Body of pancreas (tissue), 4 donors: Measurements from ENCODE around the gene MED27. TPM values are rescaled to one million over a fixed set of nuclear protein-coding genes. Genes with fewer than 3 reads are reported as not detected.

ENCODE experiments used
- ATAC-seq: fragments of 150-250 bp; one replicate; pipeline ENCODE4 v1.9.1; 2016
- DNase-seq, 4 donors: peaks; one replicate each; pipeline ENCODE4 v3.0.0-alpha.2; 2019
- H3K27ac ChIP-seq, 4 donors: fragments of 200-600 bp; sonication (generic); 1 replicate in 3 of 4; 2 replicates in 1 of 4; pipeline versions ENCODE4 v1.5.1 to v1.6.1; 2016 to 2019; ENCODE audit warnings: mild to moderate bottlenecking in 1 of 4, mixed read lengths in 1 of 4, moderate library complexity in 1 of 4
- H3K27me3 ChIP-seq, 2 donors: fragments of 200-600 bp; sonication (generic); one replicate each; pipeline ENCODE4 v1.6.0; 2016; ENCODE audit warnings: mild to moderate bottlenecking in 1 of 2
- H3K36me3 ChIP-seq, 2 donors: fragments of 200-600 bp; sonication (generic); replicated peaks in 1 of 2; 2 replicates each; pipeline ENCODE4 v1.5.1; 2016; ENCODE audit warnings: low read depth in 2 of 2; ENCODE audit not compliant: insufficient read depth in 1 of 2
- H3K4me1 ChIP-seq: fragments of 200-600 bp; sonication (generic); one replicate; pipeline ENCODE4 v1.6.0; 2016
- H3K4me3 ChIP-seq, 2 donors: fragments of 200-600 bp; sonication (generic); 1 replicate in 1 of 2; 2 replicates in 1 of 2; pipeline ENCODE4 v1.5.1; 2016 to 2019
- H3K9me3 ChIP-seq, 3 donors: fragments of 200-600 bp; sonication (generic); 1 replicate in 2 of 3; 2 replicates in 1 of 3; pipeline ENCODE4 v1.5.1; 2016
- CTCF ChIP-seq, 7 experiments: fragments of 450-650 bp in 4 of 7; fragments of 200-600 bp in 3 of 7; sonication (generic) in 3 of 7; IDR thresholded peaks; one replicate each; pipeline ENCODE4 v1.5.1; 2016 to 2019; ENCODE audit warnings: antibody characterized with exemption in 7 of 7
- POLR2A ChIP-seq, 3 donors: fragments of 450-650 bp; IDR thresholded peaks; one replicate each; pipeline ENCODE4 v1.6.1; 2016; ENCODE audit warnings: antibody characterized with exemption in 3 of 3, mild to moderate bottlenecking in 2 of 3
- WGBS, 2 donors: methylation state at CpG; one replicate each; pipeline ENCODE4 v1.1.5; 2017; 5-methylcytosine and 5-hydroxymethylcytosine counted together
- intact Hi-C: fragments of 100-400 bp; cut with DNase I; formaldehyde crosslinking; loops from one replicate; pipeline ENCODE4 v1.15.1; 2023
- total RNA-seq, 2 donors: library from RNA; depleted of rRNA; stranded (reverse); fragments of >200 nt; gene quantifications; one replicate each; pipeline ENCODE4 v1.1.0, GENCODE V29; 2016

Gene MED27
- total RNA-seq, 2 donors from 2014 or later: 3.4 to 11.5 TPM

- no peak for TF ChIP-seq POLR2A (IDR thresholded peaks at IDR 0.05)
- TF ChIP-seq CTCF (IDR thresholded peaks at IDR 0.05): no peak
- 75 to 86% methylated on average over 6 of the region's 6 CpGs for WGBS, 2 donors
- intact Hi-C loops: no loop called here
- Histone ChIP-seq H3K4me3 (no peak overlapping the region), H3K36me3 (no peaks in the 10 kb centered on the region), H3K4me1 (no peaks in the 10 kb centered on the region), H3K27ac (no peak overlapping the region), H3K27me3 (no peaks in the 10 kb centered on the region), H3K9me3 (no peaks in the 10 kb centered on the region)
- ATAC-seq: no peak
- no peak for DNase-seq
These were observed 73.8 kb downstream of the MED27 start for GRCh38 chr9:132005899-132006298.

- no peak overlapping the region for H3K4me3 ChIP-seq
- intact Hi-C loops: no loop called here
- H3K9me3 ChIP-seq: no peaks in the 10 kb centered on the region
- no peak for TF ChIP-seq CTCF (IDR thresholded peaks at IDR 0.05)
- no peak for TF ChIP-seq POLR2A (IDR thresholded peaks at IDR 0.05)
- ATAC-seq (no peak), DNase-seq (no peak)
- 90 to 93% methylated on average over 5 of the region's 5 CpGs for WGBS, 2 donors
- H3K27me3 ChIP-seq: no peaks in the 10 kb centered on the region
- no peak overlapping the region for H3K27ac ChIP-seq
- no peaks in the 10 kb centered on the region for H3K4me1 ChIP-seq
- H3K36me3 ChIP-seq: no peaks in the 10 kb centered on the region
These were observed 75.3 kb downstream of the MED27 start for GRCh38 chr9:132004323-132004722.

- intact Hi-C loops: no loop called here
- no peak overlapping the region for H3K4me3 ChIP-seq
- TF ChIP-seq POLR2A (IDR thresholded peaks at IDR 0.05) (no peak), CTCF (IDR thresholded peaks at IDR 0.05) (no peak)
- DNase-seq (no peak), ATAC-seq (no peak)
- H3K9me3 ChIP-seq: no peaks in the 10 kb centered on the region
- no peaks in the 10 kb centered on the region for H3K27me3 ChIP-seq
- no peaks in the 10 kb centered on the region for H3K4me1 ChIP-seq
- no peaks in the 10 kb centered on the region for H3K36me3 ChIP-seq
- 71 to 88% methylated on average over 9 of the region's 9 CpGs for WGBS, 2 donors
- no peak overlapping the region for H3K27ac ChIP-seq
These were observed 75.8 kb downstream of the MED27 start for GRCh38 chr9:132003896-132004295.

GRCh38 chr9:132003319-132003704, 76.4 kb downstream of the MED27 start:
- no peaks in the 10 kb centered on the region for H3K27me3 ChIP-seq
- no peaks in the 10 kb centered on the region for H3K9me3 ChIP-seq
- DNase-seq (no peak), ATAC-seq (no peak)
- intact Hi-C loops: no loop called here
- H3K27ac ChIP-seq: no peak overlapping the region
- H3K4me3 ChIP-seq: no peak overlapping the region
- H3K4me1 ChIP-seq: peaks cover under 1% of the 10 kb centered on the region
- H3K36me3 ChIP-seq: no peaks in the 10 kb centered on the region
- WGBS, 2 donors: 95 to 99% methylated on average over 5 of the region's 5 CpGs
- TF ChIP-seq POLR2A (IDR thresholded peaks at IDR 0.05) (no peak), CTCF (IDR thresholded peaks at IDR 0.05) (no peak)

- WGBS, 2 donors: 82 to 92% methylated on average over 7 of the region's 7 CpGs
These were observed 76.9 kb downstream of the MED27 start for GRCh38 chr9:132002643-132003318.

More at GRCh38 chr9:132002643-132003318, 76.9 kb downstream of the MED27 start:
- no peak for TF ChIP-seq CTCF (IDR thresholded peaks at IDR 0.05)
- TF ChIP-seq POLR2A (IDR thresholded peaks at IDR 0.05): no peak
- Histone ChIP-seq H3K36me3 (no peaks in the 10 kb centered on the region), H3K9me3 (no peaks in the 10 kb centered on the region), H3K27me3 (no peaks in the 10 kb centered on the region), H3K4me3 (no peak overlapping the region), H3K4me1 (peaks cover 6% of the 10 kb centered on the region), H3K27ac (no peak overlapping the region)
- ATAC-seq (no peak), DNase-seq (no peak)
- intact Hi-C loops: no loop called here
